Gastrocnemius medialis (tissue), 4 donors: Measurements from ENCODE around the gene TRAPPC2L. TPM values are rescaled to one million over a fixed set of nuclear protein-coding genes. Genes with fewer than 3 reads are reported as not detected.

Experiments
- ATAC-seq, 2 donors: fragments of 150-250 bp; one replicate each; pipeline ENCODE4 v1.9.1; 2016
- DNase-seq, 2 donors: peaks; one replicate each; pipeline ENCODE4 v3.0.0-alpha.2; 2019
- H3K27ac ChIP-seq, 4 donors: fragments of 200-600 bp; sonication (generic); 1 replicate in 1 of 4; 2 replicates in 3 of 4; pipeline ENCODE4 v1.5.1; 2016 to 2018; ENCODE audit warnings: mild to moderate bottlenecking in 2 of 4, moderate library complexity in 1 of 4
- H3K27me3 ChIP-seq, 3 donors: fragments of 200-600 bp; sonication (generic) in 2 of 3; 1 replicate in 1 of 3; 2 replicates in 2 of 3; pipeline versions ENCODE4 v1.5.1 to v1.6.0; 2016 to 2019; ENCODE audit warnings: mild to moderate bottlenecking in 1 of 3, moderate library complexity in 1 of 3
- H3K36me3 ChIP-seq, 2 donors: fragments of 200-600 bp; sonication (generic) in 1 of 2; one replicate each; pipeline ENCODE4 v1.5.1; 2017 to 2018
- H3K4me1 ChIP-seq, 2 donors: fragments of 200-600 bp; sonication (generic) in 1 of 2; one replicate each; pipeline ENCODE4 v1.5.1; 2016 to 2017; ENCODE audit warnings: mild to moderate bottlenecking in 2 of 2
- H3K4me3 ChIP-seq, 4 donors: fragments of 200-600 bp; sonication (generic) in 3 of 4; 1 replicate in 1 of 4; 2 replicates in 3 of 4; pipeline ENCODE4 v1.5.1; 2016 to 2019; ENCODE audit warnings: mild to moderate bottlenecking in 2 of 4
- H3K9me3 ChIP-seq, 3 donors: fragments of 200-600 bp; sonication (generic) in 2 of 3; 1 replicate in 1 of 3; 2 replicates in 2 of 3; pipeline ENCODE4 v1.5.1; 2016 to 2019
- POLR2A ChIP-seq, 2 donors: fragments of 450-650 bp; IDR thresholded peaks; one replicate each; pipeline ENCODE4 v1.6.1; 2017; ENCODE audit warnings: antibody characterized with exemption in 2 of 2, mild to moderate bottlenecking in 2 of 2, moderate library complexity in 2 of 2
- in situ Hi-C, 4 donors: fragments of 200-750 bp; cut with MboI; loops; one replicate each; pipeline versions ENCODE4 v1.15.0 to v1.8.0; 2017; ENCODE audit warnings: low sequenced_read_pairs in 4 of 4
- intact Hi-C: fragments of 100-400 bp; cut with DNase I; formaldehyde crosslinking; loops from one replicate; pipeline ENCODE4 v1.15.1; 2023; ENCODE audit warnings: low total_unique reads
- total RNA-seq, 4 donors: library from RNA; depleted of rRNA; stranded (reverse); fragments of >200 nt; gene quantifications; one replicate each; pipeline versions ENCODE4 v1.1.0 to v1.2.3, GENCODE V29; 2016
- TF ChIP-seq, protein P1 (sequence below), 5 experiments: fragments of 450-650 bp in 3 of 5; fragments of 200-600 bp in 2 of 5; sonication (generic) in 2 of 5; IDR thresholded peaks in 4 of 5; conservative IDR thresholded peaks in 1 of 5; 1 replicate in 4 of 5; 2 replicates in 1 of 5; pipeline ENCODE4 v1.5.1; 2016 to 2019; ENCODE audit warnings: antibody characterized with exemption in 5 of 5, mild to moderate bottlenecking in 3 of 5, moderate library complexity in 3 of 5

TRAPPC2L gene
- total RNA-seq, 4 donors from 2014 or later, result 17.8 to 27.9 (median 20.5) TPM

DNA sequence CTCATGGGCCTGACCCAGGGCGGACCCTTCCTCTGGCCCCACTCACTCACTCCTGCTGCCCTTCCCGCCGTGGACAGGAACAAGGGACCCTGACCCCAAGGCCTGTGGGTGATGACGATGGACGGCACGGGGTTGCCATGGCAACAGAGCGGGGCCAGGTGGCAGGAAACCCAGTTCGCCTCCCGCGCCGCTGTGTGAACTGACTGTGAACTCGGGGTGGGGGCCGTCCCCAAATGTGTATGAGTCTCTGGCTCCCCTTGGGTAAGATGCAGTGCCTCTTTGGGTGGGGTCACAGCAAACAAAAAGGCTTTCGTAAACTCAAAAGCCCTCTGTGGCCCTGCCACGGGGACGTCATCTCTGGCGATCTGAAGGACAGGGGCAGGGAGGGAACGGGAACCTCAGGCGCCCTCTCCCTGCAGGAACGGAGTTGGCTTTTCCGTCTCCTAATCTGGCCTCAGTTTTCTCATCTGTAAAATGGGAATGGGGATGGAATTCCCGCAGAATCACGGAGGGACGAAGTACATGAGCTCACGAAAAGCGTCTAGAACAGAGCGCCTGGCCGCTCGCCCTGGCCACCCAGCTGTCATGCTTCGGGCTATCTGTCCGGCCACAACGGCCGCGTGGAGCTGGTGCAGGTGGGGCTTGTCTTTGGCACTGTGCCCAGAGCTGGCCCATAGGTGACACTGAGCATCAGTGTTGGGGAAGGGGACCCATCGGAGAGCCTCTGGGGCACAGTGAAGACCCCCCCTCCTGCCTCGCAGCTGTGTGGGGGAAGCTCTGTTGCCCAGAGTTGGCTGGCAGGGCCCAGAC is 54.4 kb downstream of the TRAPPC2L start:
- Histone ChIP-seq H3K4me1 (peaks cover 10 to 14% of the 10 kb centered on the region in 2 donors), H3K9me3 (no peaks in the 10 kb centered on the region), H3K4me3 (no peak overlapping the region), H3K27ac (peak overlapping the region in 2 of 4 donors; percentile 42 to 52), H3K36me3 (no peaks in the 10 kb centered on the region), H3K27me3 (no peaks in the 10 kb centered on the region)
- TF ChIP-seq, protein P1, sequence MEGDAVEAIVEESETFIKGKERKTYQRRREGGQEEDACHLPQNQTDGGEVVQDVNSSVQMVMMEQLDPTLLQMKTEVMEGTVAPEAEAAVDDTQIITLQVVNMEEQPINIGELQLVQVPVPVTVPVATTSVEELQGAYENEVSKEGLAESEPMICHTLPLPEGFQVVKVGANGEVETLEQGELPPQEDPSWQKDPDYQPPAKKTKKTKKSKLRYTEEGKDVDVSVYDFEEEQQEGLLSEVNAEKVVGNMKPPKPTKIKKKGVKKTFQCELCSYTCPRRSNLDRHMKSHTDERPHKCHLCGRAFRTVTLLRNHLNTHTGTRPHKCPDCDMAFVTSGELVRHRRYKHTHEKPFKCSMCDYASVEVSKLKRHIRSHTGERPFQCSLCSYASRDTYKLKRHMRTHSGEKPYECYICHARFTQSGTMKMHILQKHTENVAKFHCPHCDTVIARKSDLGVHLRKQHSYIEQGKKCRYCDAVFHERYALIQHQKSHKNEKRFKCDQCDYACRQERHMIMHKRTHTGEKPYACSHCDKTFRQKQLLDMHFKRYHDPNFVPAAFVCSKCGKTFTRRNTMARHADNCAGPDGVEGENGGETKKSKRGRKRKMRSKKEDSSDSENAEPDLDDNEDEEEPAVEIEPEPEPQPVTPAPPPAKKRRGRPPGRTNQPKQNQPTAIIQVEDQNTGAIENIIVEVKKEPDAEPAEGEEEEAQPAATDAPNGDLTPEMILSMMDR (IDR thresholded peaks at IDR 0.05 in 4 of 5, conservative IDR thresholded peaks at IDR 0.05 in 1 of 5), result no peak
- TF ChIP-seq POLR2A (IDR thresholded peaks at IDR 0.05), result no peak
- in situ Hi-C loops, result no loop called here
- no peak for DNase-seq
- intact Hi-C loops, result no loop called here
- ATAC-seq, result no peak

- H3K27me3 ChIP-seq, result no peaks in the 10 kb centered on the region
Observed at GRCh38 chr16:88911946-88912310, 55.0 kb downstream of the TRAPPC2L start.

More at GRCh38 chr16:88911946-88912310, 55.0 kb downstream of the TRAPPC2L start:
- Histone ChIP-seq H3K4me3 (no peak overlapping the region), H3K36me3 (no peaks in the 10 kb centered on the region), H3K27ac (no peak overlapping the region), H3K4me1 (peaks cover 10 to 14% of the 10 kb centered on the region in 2 donors), H3K9me3 (no peaks in the 10 kb centered on the region)
- TF ChIP-seq, protein P1 (IDR thresholded peaks at IDR 0.05 in 4 of 5, conservative IDR thresholded peaks at IDR 0.05 in 1 of 5), result no peak
- TF ChIP-seq POLR2A (IDR thresholded peaks at IDR 0.05), result no peak
- in situ Hi-C loops, result no loop called here
- ATAC-seq (no peak), DNase-seq (no peak)
- intact Hi-C loops, result no loop called here

Other genes with a start within 250 kb of the TRAPPC2L start
- not detected for gene IL17C, start 218.6 kb upstream of the TRAPPC2L start, total RNA-seq
- 10 to 100 TPM in 3 of 4 donors, 1 to 10 TPM in 1; 5.1 to 33.2 (median 28.7) TPM for gene CYBA, start 206.1 kb upstream of the TRAPPC2L start, total RNA-seq
- 10 to 100 TPM in 3 of 4 donors, 1 to 10 TPM in 1; 9.0 to 16.3 (median 13.4) TPM for gene MVD, start 194.0 kb upstream of the TRAPPC2L start, total RNA-seq
- gene SNAI3, start 170.6 kb upstream of the TRAPPC2L start, total RNA-seq, result 1 to 10 TPM; 1.2 to 2.2 (median 1.6) TPM
- 10 to 100 TPM; 22.9 to 32.5 (median 26.1) TPM for gene RNF166, start 150.7 kb upstream of the TRAPPC2L start, total RNA-seq
- 10 to 100 TPM; 11.1 to 17.7 (median 14.1) TPM for gene CTU2, start 150.6 kb upstream of the TRAPPC2L start, total RNA-seq
- 10 to 100 TPM in 3 of 4 donors, 1 to 10 TPM in 1; 9.0 to 37.0 (median 16.5) TPM for gene PIEZO1, start 71.9 kb upstream of the TRAPPC2L start, total RNA-seq
- gene CDT1, start 53.3 kb upstream of the TRAPPC2L start, total RNA-seq, result 1 to 10 TPM in 1 of 4 donors, under 1 TPM in 2, not detected in 1; 0.31 to 2.5 (median 0.42) TPM
- gene APRT, start 45.2 kb upstream of the TRAPPC2L start, total RNA-seq, result 10 to 100 TPM; 56.2 to 78.7 (median 62.4) TPM
- gene GALNS, start 180 bp upstream of the TRAPPC2L start, total RNA-seq, result 10 to 100 TPM in 2 of 4 donors, 1 to 10 TPM in 2; 8.8 to 14.7 (median 10.0) TPM
- gene PABPN1L, start 9.5 kb downstream of the TRAPPC2L start, total RNA-seq, result not detected
- 1 to 10 TPM in 3 of 4 donors, under 1 TPM in 1; 0.95 to 7.3 (median 3.3) TPM for gene CBFA2T3, start 120.1 kb downstream of the TRAPPC2L start, total RNA-seq
- gene ACSF3, start 236.7 kb downstream of the TRAPPC2L start, total RNA-seq, result 10 to 100 TPM; 17.8 to 20.7 (median 19.4) TPM